A549 (cell line): ENCODE data around the gene CACNA1D. TPM values are rescaled to one million over a fixed set of nuclear protein-coding genes. Genes with fewer than 3 reads are reported as not detected.

Experiments used
- ATAC-seq, 2 experiments: fragments of 200-7000 bp in 1 of 2; fragments of >200 bp in 1 of 2; cut with Nextera tagmentation in 1 of 2; cut with Tn5 transposase in 1 of 2; 3 replicates each; pipeline versions ENCODE4 v1.8.0 to v1.9.1; 2018 to 2020; ENCODE audit warnings: mild to moderate bottlenecking in 1 of 2, moderate library complexity in 1 of 2
- CTCF ChIA-PET: fragments of 300-600 bp; sonication (Branson Sonifier 250); formaldehyde crosslinking; extraction: SDS; loops from one replicate; lab custom pipeline; 2021; ENCODE audit warnings: antibody characterized with exemption, inconsistent platforms; lab: Yijun Ruan, JAX
- POLR2A ChIA-PET: fragments of 350-600 bp; formaldehyde crosslinking; extraction: SDS; loops from one replicate; lab custom pipeline; 2021; ENCODE audit warnings: antibody characterized with exemption, inconsistent platforms; lab: Yijun Ruan, JAX
- DNase-seq, 2 experiments: peaks; one replicate each; pipeline versions ENCODE4 v3.0.0 to v3.0.0-alpha.2; 2011 to 2016; ENCODE audit warnings: low read depth in 1 of 2, low spot score in 1 of 2
- FAIRE-seq: peaks from 2 replicates; lab custom pipeline; 2011; peaks lifted over from hg19 to GRCh38; lab: Jason Lieb, UNC
- H3K27ac ChIP-seq, 2 experiments: fragments of >200 bp; sonication (Bioruptor Twin); formaldehyde crosslinking; 3 replicates each; pipeline ENCODE4 v1.5.1; 2016 to 2017
- H3K4me1 ChIP-seq: fragments of >200 bp; sonication (Bioruptor Twin); formaldehyde crosslinking; 3 replicates; pipeline ENCODE4 v1.6.1; 2016
- H3K4me2 ChIP-seq: fragments of >200 bp; sonication (Bioruptor Twin); formaldehyde crosslinking; 3 replicates; pipeline ENCODE4 v1.6.1; 2016
- H3K4me3 ChIP-seq: fragments of >200 bp; sonication (Bioruptor Twin); formaldehyde crosslinking; 3 replicates; pipeline ENCODE4 v1.5.1; 2016
- H3K9me3 ChIP-seq: fragments of >200 bp; sonication (Bioruptor Twin); formaldehyde crosslinking; 3 replicates; pipeline ENCODE4 v1.6.1; 2016
- CBX2 ChIP-seq: fragments of 200-600 bp; sonication (generic); IDR thresholded peaks from 2 replicates; pipeline ENCODE4 v1.6.1; 2016; ENCODE audit warnings: low read depth, mild to moderate bottlenecking, borderline replicate concordance
- CTCF ChIP-seq: fragments of >200 bp; sonication (Bioruptor Twin); formaldehyde crosslinking; IDR thresholded peaks from 3 replicates; pipeline ENCODE4 v1.5.1; 2016
- FOSL2 ChIP-seq, 2 experiments: fragments of 450-650 bp in 1 of 2; fragments of >200 bp in 1 of 2; sonication (Bioruptor Twin) in 1 of 2; formaldehyde crosslinking; IDR thresholded peaks; 2 replicates each; pipeline versions ENCODE4 v1.5.0 to v1.6.1; 2016 to 2020; ENCODE audit warnings: mild to moderate bottlenecking in 1 of 2, moderate library complexity in 1 of 2
- HMGXB4 ChIP-seq: fragments of 250-450 bp; sonication (Bioruptor Pico); IDR thresholded peaks from 2 replicates; pipeline ENCODE4 v1.5.0; 2021; ENCODE audit warnings: mild to moderate bottlenecking, moderate library complexity, borderline replicate concordance
- HOXA7 ChIP-seq: fragments of 250-450 bp; sonication (Bioruptor Pico); IDR thresholded peaks from 2 replicates; pipeline ENCODE4 v1.5.0; 2020; ENCODE audit warnings: mild to moderate bottlenecking, moderate library complexity
- HOXB5 ChIP-seq: fragments of 250-450 bp; sonication (Bioruptor Pico); IDR thresholded peaks from 2 replicates; pipeline ENCODE4 v1.5.0; 2020; ENCODE audit warnings: mild to moderate bottlenecking, moderate library complexity
- MAFK ChIP-seq: fragments of 450-650 bp; IDR thresholded peaks from 2 replicates; pipeline ENCODE4 v1.6.1; 2014; ENCODE audit not compliant: partially characterized antibody
- MYC ChIP-seq: IDR thresholded peaks from 2 replicates; pipeline ENCODE4 v1.6.1; 2012; ENCODE audit warnings: mild to moderate bottlenecking, inconsistent platforms, low read length, improper control_type of control experiment, borderline replicate concordance
- NR3C1 ChIP-seq: fragments of >200 bp; sonication (Bioruptor Twin); formaldehyde crosslinking; IDR thresholded peaks from 3 replicates; pipeline ENCODE4 v1.6.1; 2017
- RAD21 ChIP-seq, 2 experiments: fragments of >200 bp in 1 of 2; sonication (Bioruptor Twin) in 1 of 2; formaldehyde crosslinking in 1 of 2; IDR thresholded peaks in 1 of 2; conservative IDR thresholded peaks in 1 of 2; 2 replicates in 1 of 2; 3 replicates in 1 of 2; pipeline ENCODE4 v1.6.1; 2012 to 2018; ENCODE audit warnings: inconsistent platforms in 1 of 2
- RCOR1 ChIP-seq: fragments of 150-350 bp; IDR thresholded peaks from 2 replicates; pipeline ENCODE4 v1.6.1; 2014; ENCODE audit warnings: antibody characterized with exemption, low read length, low read depth
- REST ChIP-seq: fragments of 200-600 bp; sonication (generic); IDR thresholded peaks from 2 replicates; pipeline ENCODE4 v1.6.1; 2016; ENCODE audit warnings: antibody characterized with exemption, mild to moderate bottlenecking, moderate library complexity
- RNF2 ChIP-seq: fragments of 200-600 bp; sonication (generic); IDR thresholded peaks from 2 replicates; pipeline ENCODE4 v1.6.1; 2016; ENCODE audit warnings: low read depth, mild to moderate bottlenecking, antibody characterized with exemption, moderate library complexity, borderline replicate concordance
- SMC3 ChIP-seq: fragments of >200 bp; sonication (Bioruptor Twin); formaldehyde crosslinking; IDR thresholded peaks from 3 replicates; pipeline ENCODE4 v1.6.1; 2018; ENCODE audit warnings: inconsistent platforms
- TP53 ChIP-seq: fragments of 250-450 bp; sonication (Bioruptor Pico); IDR thresholded peaks from 2 replicates; pipeline ENCODE4 v1.5.0; 2021; ENCODE audit warnings: mild to moderate bottlenecking, moderate library complexity
- WGBS: methylation state at CpG from one replicate; pipeline ENCODE4 v1.1.6; 2017; ENCODE audit errors: missing lambda C conversion rate; 5-methylcytosine and 5-hydroxymethylcytosine counted together
- polyA plus RNA-seq, 4 experiments: library from polyadenylated mRNA; depleted of rRNA in 3 of 4; stranded (reverse); fragments of >200 nt; fragmentation: RNase III in 1 of 4; extraction: RNeasy Plus Mini Kit Qiagen cat#74134 plus additional on column Dnase treatment in 1 of 4; gene quantifications; 2 replicates in 3 of 4; 3 replicates in 1 of 4; pipeline ENCODE4 v1.2.3, GENCODE V29; 2011 to 2017

The CACNA1D gene
- polyA plus RNA-seq, 2 of the 4 experiments (the other 2 are of a cell fraction): 1.1 to 10.7 TPM

- TF ChIP-seq HMGXB4 (no peak), NR3C1 (no peak), HOXB5 (CRISPR knock-in tag) (no peak), HOXA7 (CRISPR knock-in tag) (no peak), MYC (no peak), CBX2 (no peak), RNF2 (no peak)
These were observed 16.8 kb downstream of the CACNA1D start (continued) for GRCh38 chr3:53511246-53511645.

- FAIRE-seq (no peak), DNase-seq (peak in 1 of 2 experiments; percentile 36), ATAC-seq (peak in 1 of 2 experiments; percentile 57; a peak in 2 of 6 replicates)
- ChIA-PET POLR2A (no interaction called here), CTCF (interaction anchor here (0.5 to 1.1 kb wide), 7 partner anchors 10 to 234 kb away, joined by 3 to 4 read pairs (median 3); no protein-coding TSS in a partner anchor)
- peaks cover 58% of the 10 kb centered on the region for H3K4me1 ChIP-seq
- no peak overlapping the region for H3K4me2 ChIP-seq
- H3K27ac ChIP-seq: peak overlapping the region; percentile 87 to 99; a peak in 4 of 6 replicates
- no peak overlapping the region for H3K4me3 ChIP-seq
- H3K9me3 ChIP-seq: no peaks in the 10 kb centered on the region
- TF ChIP-seq SMC3 (0 out of 3 replicates have a peak, but pooled peaks have one; percentile 23), FOSL2 (IDR thresholded peaks at IDR 0.05) (no peak), FOSL2 (CRISPR knock-in tag; IDR thresholded peaks at IDR 0.05) (peak; percentile 18; the same call in 1 of the 2 replicates), RAD21 (conservative IDR thresholded peaks at IDR 0.05 in 1 of 2, IDR thresholded peaks at IDR 0.05 in 1 of 2) (0 out of 5 replicates have a peak, but pooled peaks of 1 of the 2 experiments have one; percentile 26), REST (no peak), CTCF (peak; percentile 36), TP53 (CRISPR knock-in tag) (no peak), RCOR1 (no peak)
- 81% methylated on average over 7 of the region's 7 CpGs for whole genome bisulfite sequencing
These were observed 19.3 kb downstream of the CACNA1D start for GRCh38 chr3:53513556-53514190.

GRCh38 chr3:53516339-53516738 lies 21.9 kb downstream of the CACNA1D start:
- H3K27ac ChIP-seq: peak overlapping the region; percentile 87 to 99
- ATAC-seq: no peak
- H3K4me3 ChIP-seq: no peak overlapping the region
- no peak for DNase-seq
- FAIRE-seq: no peak
- peaks cover 52% of the 10 kb centered on the region for H3K4me1 ChIP-seq
- POLR2A ChIA-PET: no interaction called here
- H3K9me3 ChIP-seq: no peaks in the 10 kb centered on the region
- TF ChIP-seq MYC (no peak), MAFK (peak; percentile 89)
- CTCF ChIA-PET: interaction anchor here (1.1 to 1.6 kb wide), 2 partner anchors 8 to 194 kb away, joined by 3 to 5 read pairs; no protein-coding TSS in a partner anchor
- WGBS: 100% methylated on average over 2 of the region's 5 CpGs
- no peak overlapping the region for H3K4me2 ChIP-seq
